Measurements from ENCODE around the gene PPP4R4.

Gene PPP4R4

DNA sequence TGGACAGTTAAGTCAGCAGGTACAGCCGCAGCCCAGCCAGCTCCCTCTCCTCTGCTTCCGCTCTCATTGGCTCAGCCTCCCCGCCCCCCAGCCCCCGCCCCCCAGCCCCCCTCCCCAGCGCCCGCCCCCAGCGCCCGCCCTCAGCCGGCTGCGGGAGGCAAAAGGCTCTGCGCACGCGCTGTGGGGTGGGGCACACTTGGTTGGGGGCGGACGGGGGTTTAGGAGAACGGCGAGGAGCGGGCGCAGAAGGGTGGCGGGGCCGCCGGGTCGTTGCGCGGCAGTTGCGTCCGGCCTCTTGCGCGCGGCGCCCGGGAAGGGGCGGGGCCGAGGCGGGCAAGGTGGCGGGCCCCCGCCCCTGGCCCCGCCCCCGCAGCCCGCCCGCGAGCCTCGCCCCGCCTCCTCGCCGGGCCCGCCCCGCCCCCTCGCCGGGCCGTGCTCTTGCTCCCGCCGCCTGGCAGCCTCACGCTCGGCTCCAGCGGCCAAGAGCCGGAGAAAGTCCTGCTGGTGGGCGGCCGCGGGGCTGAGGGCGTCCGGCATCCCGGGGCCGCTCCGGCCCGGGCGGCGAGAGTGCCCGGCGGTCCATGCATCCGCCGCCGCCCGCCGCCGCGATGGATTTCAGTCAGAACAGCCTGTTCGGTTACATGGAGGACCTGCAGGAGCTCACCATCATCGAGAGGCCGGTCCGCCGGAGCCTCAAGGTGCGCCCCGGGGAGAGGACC, at the start of gene PPP4R4:
Gene PPP4R4 (plus strand): TSS at position 438 of the 719 bp plus-strand sequence. CDS start 144 bp downstream, at position 582.
- peak; percentile 33 for DNase-seq (ENCODE audit: low spot score)

DNA sequence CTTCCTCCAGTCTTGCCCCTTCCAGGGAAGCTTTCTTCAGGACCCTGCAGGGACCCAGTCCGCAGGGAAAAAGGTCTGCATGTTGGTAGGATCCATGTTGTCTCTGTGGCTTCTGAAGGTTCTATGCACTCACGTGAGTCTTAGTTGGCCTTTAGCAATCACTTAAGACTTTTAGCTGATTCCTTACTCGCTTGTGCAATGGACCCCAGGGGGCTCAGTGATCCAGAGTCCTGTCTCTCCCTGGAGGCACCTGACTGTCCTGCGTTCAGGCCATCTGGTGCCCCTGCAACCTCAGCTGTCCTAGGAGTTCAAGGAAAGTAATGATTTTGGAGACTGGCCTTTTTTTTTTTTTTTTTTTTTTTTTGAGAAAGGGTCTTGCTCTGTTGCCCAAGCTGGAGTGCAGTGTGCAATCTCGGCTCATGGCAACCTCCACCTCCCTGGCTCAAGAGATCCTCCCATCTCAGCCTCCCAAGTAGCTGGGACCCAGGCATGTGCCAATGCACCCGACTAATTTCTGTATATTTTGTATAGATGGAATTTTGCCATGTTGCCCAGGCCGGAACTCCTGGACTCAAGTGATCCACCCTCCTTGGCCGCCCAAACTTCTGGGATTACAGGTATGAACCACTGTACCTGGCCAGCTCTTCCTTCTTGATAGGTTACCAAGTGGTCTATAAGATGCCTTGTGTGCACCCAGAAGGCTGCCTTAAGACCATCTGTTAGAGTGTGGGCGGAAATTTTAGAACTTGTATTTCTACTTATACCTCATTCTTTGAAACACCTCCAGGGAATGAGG, 49.3 kb upstream of the PPP4R4 start:
- DNase-seq (ENCODE audit: low spot score): no peak

GRCh38 chr14:94125659-94126418, 48.3 kb upstream of the PPP4R4 start:
- no peak for DNase-seq (ENCODE audit: low spot score)

- DNase-seq (ENCODE audit: low spot score): no peak
These were observed 47.8 kb upstream of the PPP4R4 start for GRCh38 chr14:94126419-94126677.

- DNase-seq (ENCODE audit: low spot score): no peak
These were observed 47.3 kb upstream of the PPP4R4 start for GRCh38 chr14:94126800-94127199.

DNA sequence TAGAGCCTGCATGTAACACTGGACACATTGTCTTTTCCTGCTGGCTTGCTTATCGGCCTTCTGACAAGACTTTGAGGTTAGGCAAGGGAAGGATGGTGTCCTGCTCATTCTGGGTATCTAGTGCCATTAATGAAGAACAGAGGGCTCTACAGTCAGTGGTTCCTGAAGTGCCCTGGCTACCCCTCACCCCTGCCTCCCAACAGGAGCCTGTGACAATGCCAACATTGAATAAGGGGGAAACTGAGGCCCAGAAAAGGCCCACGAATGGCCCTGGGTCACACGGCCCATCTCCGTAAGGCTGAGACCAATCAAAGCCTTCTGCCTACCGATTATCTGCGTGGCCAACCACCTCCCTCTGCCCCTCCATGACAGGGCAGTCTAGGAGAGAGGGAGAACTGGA, 46.8 kb upstream of the PPP4R4 start:
- no peak for DNase-seq (ENCODE audit: low spot score)

GRCh38 chr14:94128216-94128839, 45.8 kb upstream of the PPP4R4 start:
- DNase-seq (ENCODE audit: low spot score): no peak

DNA sequence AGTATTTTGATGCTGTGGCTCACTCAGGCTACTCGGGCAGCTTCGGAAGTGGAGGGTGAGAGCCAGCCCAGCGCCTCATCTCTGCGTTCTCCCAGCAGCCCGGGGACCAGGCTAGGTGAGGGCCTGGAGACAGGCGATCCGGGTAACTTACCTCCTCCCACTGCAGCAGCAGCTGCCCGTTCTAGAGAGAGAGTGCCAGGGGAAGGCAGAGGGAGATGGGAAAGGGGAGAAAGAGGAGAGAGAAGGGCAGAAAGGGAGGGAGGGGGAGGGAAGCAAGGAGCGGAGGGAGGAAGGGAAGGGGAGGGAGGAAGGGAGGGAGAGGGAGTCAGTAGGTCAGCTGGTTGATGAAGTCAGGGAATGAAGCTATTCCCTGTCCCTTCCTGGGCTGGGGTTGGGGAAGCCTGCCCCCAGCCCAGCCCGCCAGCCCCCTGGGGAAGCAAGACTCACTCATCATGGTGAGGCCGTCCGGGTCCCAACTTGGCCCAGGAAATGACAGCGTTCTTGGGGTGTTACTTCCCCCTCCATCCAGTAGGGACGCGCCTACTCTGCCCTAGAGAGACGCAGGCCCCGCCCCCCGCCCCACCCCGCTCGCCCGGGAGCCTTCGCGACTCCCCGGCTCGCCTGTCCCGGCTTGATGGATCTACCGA, 44.9 kb upstream of the PPP4R4 start, which contains the start of gene IFI27L2:
Gene IFI27L2 (minus strand): TSS at position 494 of the 647 bp plus-strand sequence. CDS start 40 bp downstream, at position 454.
- peak; percentile 39 for DNase-seq (ENCODE audit: low spot score)

- peak; percentile 18 for DNase-seq (ENCODE audit: low spot score)
These were observed 44.2 kb upstream of the PPP4R4 start for GRCh38 chr14:94129758-94130414.

DNA sequence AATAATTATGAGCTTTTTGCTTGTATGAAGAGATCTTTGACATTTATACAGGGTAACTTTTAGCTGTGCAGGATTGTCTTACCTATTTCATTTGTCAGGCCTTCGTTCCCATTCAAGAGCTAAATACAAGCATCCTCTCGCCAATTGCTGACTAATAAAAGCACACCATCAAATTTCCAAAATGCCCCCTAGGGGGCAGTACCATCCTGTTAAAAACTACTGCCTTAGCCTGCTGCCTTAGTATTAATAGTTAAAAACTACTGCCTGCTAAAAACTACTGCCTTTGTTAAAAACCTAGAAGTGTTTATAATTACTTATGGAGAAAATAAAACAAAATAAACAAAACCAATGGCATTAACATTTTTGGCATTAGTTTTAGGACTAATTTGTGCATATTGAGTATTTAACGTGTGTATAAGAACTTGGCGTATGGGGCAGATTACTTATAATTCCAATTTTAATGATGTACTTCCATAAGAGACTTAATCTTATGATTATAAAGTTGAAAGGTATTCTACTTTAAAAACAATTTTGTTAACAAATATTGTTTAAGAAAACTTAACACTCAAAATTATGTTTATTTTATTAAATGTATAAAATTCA, 41.7 kb upstream of the PPP4R4 start:
- DNase-seq (ENCODE audit: low spot score): peak; percentile 54

GRCh38 chr14:94135476-94135875, 38.6 kb upstream of the PPP4R4 start:
- DNase-seq (ENCODE audit: low spot score): no peak

- peak; percentile 63 for DNase-seq (ENCODE audit: low spot score)
These were observed 37.4 kb upstream of the PPP4R4 start for GRCh38 chr14:94136575-94137331.

GRCh38 chr14:94138251-94138650, 35.9 kb upstream of the PPP4R4 start:
- DNase-seq (ENCODE audit: low spot score): no peak

GRCh38 chr14:94139006-94139405, 35.1 kb upstream of the PPP4R4 start:
- no peak for DNase-seq (ENCODE audit: low spot score)

DNA sequence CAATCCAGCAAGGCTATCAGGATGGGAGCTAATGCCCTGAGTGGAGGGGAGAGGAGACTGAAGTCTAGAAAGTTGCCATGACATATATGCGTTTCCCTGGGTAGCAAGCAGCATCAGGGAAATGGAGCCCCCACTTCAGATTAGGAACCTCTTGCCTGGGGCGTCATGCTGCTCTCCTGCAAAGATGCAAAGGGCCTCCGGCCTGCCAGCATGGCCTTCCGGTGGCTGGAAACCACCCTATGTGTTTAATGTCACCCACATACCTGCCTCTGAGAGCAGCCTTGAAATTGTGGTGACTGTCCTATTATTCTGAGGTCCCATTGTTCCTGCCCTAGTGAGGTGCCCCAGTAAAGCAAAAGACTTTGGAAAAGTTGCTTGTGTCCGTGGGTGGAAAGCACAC, 34.7 kb upstream of the PPP4R4 start:
- no peak for DNase-seq (ENCODE audit: low spot score)

DNA sequence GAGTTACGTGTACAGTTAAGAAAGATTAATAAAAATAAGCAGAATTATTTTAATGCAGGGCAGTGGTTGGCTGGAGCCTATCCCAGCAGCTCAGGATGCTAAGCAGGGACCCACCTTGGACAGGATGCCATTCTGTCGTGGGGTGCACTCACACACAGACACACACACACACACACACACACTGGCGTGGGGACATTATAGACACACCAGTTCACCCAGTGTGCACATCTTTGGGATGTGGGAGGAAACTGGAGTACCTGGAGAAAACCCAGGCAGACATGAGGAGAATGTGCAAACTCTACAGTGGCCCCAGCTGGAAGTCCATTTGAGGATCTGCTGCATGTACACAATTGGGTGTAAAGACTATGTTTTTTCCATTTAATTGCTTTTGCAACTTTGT, 31.9 kb upstream of the PPP4R4 start:
- no peak for DNase-seq (ENCODE audit: low spot score)

GRCh38 chr14:94142836-94143235, 31.3 kb upstream of the PPP4R4 start:
- DNase-seq (ENCODE audit: low spot score): no peak

- no peak for DNase-seq (ENCODE audit: low spot score)
These were observed 30.9 kb upstream of the PPP4R4 start for GRCh38 chr14:94143239-94143638.

DNA sequence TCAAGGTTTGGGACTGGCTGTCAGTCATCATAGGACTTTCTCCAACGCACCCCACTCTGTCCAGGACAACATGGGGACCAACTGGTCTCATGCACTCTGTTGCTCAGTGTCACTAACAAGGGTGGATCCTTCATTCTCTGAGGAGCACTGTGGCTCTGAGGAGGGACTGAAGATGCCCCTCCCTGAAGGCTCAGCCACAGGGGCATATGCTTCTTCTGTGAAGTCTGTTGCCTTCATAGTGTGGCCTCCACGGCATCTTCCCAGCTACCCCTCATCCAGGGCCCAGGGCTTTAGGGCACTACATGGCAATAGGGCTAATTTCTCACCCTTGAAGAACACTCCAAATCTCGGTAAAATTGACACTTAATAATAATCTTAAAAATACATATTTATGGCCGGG, 30.4 kb upstream of the PPP4R4 start:
- no peak for DNase-seq (ENCODE audit: low spot score)

DNA sequence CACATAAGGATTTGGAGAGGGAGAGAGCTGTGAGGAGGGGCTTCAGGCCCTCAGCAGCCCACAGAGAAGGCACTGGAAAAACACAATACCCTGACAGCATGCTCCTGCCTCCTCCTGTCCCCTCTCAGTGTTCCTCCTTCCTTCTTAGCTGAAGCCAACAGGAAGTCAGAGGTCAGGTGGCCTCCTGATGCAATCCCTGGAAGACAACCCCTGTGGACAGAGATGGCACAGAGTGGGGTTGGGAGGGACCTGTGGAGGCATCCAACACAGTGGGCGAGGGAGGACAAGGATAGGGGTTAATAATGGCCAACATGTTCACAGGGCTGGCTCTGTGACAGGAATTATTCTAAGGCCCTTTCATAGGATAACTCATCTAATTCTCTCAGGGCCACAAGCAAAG, 29.4 kb upstream of the PPP4R4 start:
- no peak for DNase-seq (ENCODE audit: low spot score)

Data from kidney capillary endothelial cell (primary cell).